ENCODE data around the gene KCNJ16. TPM values are rescaled to one million over a fixed set of nuclear protein-coding genes. Genes with fewer than 3 reads are reported as not detected.
"Not testable (repeated sequence)": the region's sequence is repeated elsewhere in the genome, so short reads cannot be mapped to it uniquely, and the experiment has no call there.

KCNJ16 gene
- polyA plus RNA-seq, 2 of the 4 experiments (the other 2 are of a cell fraction), result 0.87 to 1.6 TPM

- TF ChIP-seq E2F6 (IDR thresholded peaks at IDR 0.05; ENCODE audit: borderline replicate concordance, low read depth) (no peak), CBX8 (IDR thresholded peaks at IDR 0.05) (no peak)
Observed at GRCh38 chr17:70041061-70041460, 34.0 kb upstream of the KCNJ16 start (continued).

GRCh38 chr17:70041540-70041939, 33.5 kb upstream of the KCNJ16 start:
- POLR2A ChIA-PET, result no interaction called here

GRCh38 chr17:70045780-70046179, 29.2 kb upstream of the KCNJ16 start:
- ATAC-seq; H3K9me3 ChIP-seq; H3K27ac ChIP-seq; CTCF ChIA-PET; H3K4me2 ChIP-seq; H3K4me3 ChIP-seq; FAIRE-seq; POLR2A ChIA-PET; DNase-seq (ENCODE audit: low read depth in 1 of 2, low spot score in 1 of 2); H3K4me1 ChIP-seq: not testable (repeated sequence)
- 66% methylated on average over 5 of the region's 5 CpGs for WGBS (ENCODE audit: missing lambda C conversion rate)

More at GRCh38 chr17:70041540-70041939, 33.5 kb upstream of the KCNJ16 start:
- H3K4me2 ChIP-seq, result no peak overlapping the region
- CTCF ChIA-PET, result interaction anchor here (1.3 kb wide), 1 partner anchor 12 kb away, joined by 3 read pairs; no protein-coding TSS in a partner anchor
- no peaks in the 10 kb centered on the region for H3K4me1 ChIP-seq
- no peaks in the 10 kb centered on the region for H3K9me3 ChIP-seq
- no peak for FAIRE-seq
- WGBS (ENCODE audit: missing lambda C conversion rate), result 74% methylated on average over 6 of the region's 6 CpGs
- ATAC-seq, result no peak
- DNase-seq (ENCODE audit: low read depth in 1 of 2, low spot score in 1 of 2), result no peak
- TF ChIP-seq CHD2 (IDR thresholded peaks at IDR 0.05; ENCODE audit: low read length, partially characterized antibody) (no peak), FOXS1 (CRISPR knock-in tag; IDR thresholded peaks at IDR 0.05) (no peak), ZSCAN20 (CRISPR knock-in tag; IDR thresholded peaks at IDR 0.05) (no peak), CTCF (IDR thresholded peaks at IDR 0.05) (no peak), HEYL (CRISPR knock-in tag; IDR thresholded peaks at IDR 0.05) (no peak), HES2 (IDR thresholded peaks at IDR 0.05) (no peak), EHF (CRISPR knock-in tag; IDR thresholded peaks at IDR 0.05) (no peak), SREBF2 (IDR thresholded peaks at IDR 0.05) (no peak), RARB (CRISPR knock-in tag; IDR thresholded peaks at IDR 0.05) (no peak), MAX (IDR thresholded peaks at IDR 0.05) (no peak), ZC3H11A (IDR thresholded peaks at IDR 0.05) (no peak), EHMT2 (IDR thresholded peaks at IDR 0.05; ENCODE audit: low read depth) (no peak), E2F6 (IDR thresholded peaks at IDR 0.05; ENCODE audit: borderline replicate concordance, low read depth) (no peak), ELK1 (IDR thresholded peaks at IDR 0.05; ENCODE audit: low read depth, low read length) (no peak), JUN (IDR thresholded peaks at IDR 0.05) (no peak), RAD21 (conservative IDR thresholded peaks at IDR 0.05 in 1 of 2, IDR thresholded peaks at IDR 0.05 in 1 of 2) (no peak)
- no peak overlapping the region for H3K27ac ChIP-seq
- no peak overlapping the region for H3K4me3 ChIP-seq

Data from A549 (cell line).